ENCODE results near the gene HECW1.
A peak's percentile ranks its signal among the peaks of the same experiment; 100 is the strongest.

HECW1 gene

DNA sequence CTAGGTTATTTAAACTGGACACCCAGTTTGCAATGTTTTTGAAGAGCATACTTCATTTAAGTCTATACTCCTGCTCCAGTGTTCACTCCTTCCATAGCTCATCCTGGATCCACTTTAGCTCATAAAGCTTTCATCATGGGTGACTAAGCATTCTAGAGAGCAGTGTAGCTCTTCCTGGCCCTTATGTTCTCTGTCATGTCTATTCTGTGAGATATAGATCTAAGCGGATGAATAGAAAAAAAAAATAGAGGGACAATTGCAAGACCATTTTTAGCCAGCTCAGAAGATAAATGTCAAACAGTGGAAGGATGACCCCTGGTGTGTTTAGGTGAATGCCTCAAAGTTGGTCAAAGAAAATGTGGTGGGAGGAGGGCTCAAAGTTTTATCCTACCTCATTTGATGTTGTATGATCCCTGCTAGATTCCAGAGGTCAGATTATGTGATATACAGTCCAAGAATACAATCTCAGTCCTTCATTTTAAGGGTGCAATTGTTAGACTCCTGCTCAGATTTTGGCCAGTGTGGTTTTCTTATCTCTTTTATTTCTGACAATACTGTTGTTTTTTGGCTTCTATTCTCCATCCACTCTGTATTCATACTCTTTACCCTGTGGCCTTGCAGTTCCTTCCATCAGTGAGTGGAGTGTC is 7.5 kb upstream of the HECW1 start:
- TF ChIP-seq, protein P1, sequence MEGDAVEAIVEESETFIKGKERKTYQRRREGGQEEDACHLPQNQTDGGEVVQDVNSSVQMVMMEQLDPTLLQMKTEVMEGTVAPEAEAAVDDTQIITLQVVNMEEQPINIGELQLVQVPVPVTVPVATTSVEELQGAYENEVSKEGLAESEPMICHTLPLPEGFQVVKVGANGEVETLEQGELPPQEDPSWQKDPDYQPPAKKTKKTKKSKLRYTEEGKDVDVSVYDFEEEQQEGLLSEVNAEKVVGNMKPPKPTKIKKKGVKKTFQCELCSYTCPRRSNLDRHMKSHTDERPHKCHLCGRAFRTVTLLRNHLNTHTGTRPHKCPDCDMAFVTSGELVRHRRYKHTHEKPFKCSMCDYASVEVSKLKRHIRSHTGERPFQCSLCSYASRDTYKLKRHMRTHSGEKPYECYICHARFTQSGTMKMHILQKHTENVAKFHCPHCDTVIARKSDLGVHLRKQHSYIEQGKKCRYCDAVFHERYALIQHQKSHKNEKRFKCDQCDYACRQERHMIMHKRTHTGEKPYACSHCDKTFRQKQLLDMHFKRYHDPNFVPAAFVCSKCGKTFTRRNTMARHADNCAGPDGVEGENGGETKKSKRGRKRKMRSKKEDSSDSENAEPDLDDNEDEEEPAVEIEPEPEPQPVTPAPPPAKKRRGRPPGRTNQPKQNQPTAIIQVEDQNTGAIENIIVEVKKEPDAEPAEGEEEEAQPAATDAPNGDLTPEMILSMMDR (IDR thresholded peaks at IDR 0.05), result no peak

DNA sequence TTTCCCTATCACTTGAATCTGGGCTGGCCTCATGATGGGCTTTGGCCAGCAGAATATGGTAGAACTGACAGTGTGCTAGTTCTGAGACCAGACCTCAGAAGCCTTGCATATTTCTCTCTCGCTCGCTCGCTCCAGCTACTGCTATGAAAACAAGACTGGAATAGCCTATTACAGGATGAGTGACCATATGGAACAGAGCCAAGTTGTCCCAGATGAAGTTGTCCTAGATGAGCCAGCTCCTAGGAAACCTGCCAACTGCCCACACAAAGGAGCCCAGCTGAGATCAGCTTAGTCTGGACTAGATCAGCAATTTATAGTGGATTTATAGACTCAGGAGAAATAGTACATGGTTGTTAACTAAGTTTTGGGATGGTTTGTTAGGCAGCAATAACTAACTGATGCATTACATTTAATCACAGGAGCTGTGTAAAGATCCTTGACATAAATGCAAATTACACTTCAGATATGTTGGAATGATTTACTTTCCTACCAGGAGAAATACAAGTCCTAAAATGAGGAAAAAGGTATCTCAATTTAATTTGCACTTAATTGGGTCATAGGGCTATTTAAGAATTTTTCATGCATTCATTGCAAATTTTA is 6.8 kb upstream of the HECW1 start:
- TF ChIP-seq, protein P1 (IDR thresholded peaks at IDR 0.05), result no peak

- TF ChIP-seq, protein P1 (IDR thresholded peaks at IDR 0.05), result peak; percentile 95
These were observed 4.0 kb upstream of the HECW1 start for GRCh38 chr7:43108255-43109011.

DNA sequence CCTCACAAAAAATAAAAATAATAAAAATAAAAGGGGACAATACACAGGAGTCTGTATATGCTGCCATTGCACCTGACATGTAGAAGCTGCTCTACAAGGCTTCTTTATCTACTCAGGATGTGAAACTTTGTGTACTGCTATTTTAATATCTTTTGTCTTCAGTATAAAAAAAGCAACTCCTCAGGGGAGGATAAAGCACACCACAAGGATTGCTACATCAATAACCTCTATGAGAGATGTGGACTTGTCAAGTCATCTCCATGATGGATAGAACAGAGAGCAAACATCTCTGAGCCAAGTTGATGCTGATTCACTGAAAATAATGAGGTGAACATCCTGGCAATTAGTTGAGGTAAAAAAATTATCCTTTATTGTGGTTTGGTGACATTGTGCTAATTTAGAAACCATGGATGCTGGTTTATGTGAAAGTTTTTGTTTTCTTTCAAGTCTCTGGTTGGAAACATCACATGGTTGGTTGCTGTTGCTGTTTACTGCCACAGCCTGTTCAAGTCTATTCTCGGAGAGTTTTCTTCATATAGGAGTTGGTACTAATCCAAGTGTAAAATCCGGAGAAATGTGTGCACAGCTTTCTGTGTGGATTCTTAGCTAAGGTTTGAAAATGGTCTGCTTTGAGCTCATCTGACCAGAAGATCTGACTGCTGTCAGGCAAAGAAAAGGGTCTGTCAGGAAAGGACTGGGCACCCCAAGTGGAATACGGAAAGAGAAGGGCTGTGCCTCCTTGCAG is 1.5 kb upstream of the HECW1 start:
- TF ChIP-seq, protein P1 (IDR thresholded peaks at IDR 0.05), result no peak

DNA sequence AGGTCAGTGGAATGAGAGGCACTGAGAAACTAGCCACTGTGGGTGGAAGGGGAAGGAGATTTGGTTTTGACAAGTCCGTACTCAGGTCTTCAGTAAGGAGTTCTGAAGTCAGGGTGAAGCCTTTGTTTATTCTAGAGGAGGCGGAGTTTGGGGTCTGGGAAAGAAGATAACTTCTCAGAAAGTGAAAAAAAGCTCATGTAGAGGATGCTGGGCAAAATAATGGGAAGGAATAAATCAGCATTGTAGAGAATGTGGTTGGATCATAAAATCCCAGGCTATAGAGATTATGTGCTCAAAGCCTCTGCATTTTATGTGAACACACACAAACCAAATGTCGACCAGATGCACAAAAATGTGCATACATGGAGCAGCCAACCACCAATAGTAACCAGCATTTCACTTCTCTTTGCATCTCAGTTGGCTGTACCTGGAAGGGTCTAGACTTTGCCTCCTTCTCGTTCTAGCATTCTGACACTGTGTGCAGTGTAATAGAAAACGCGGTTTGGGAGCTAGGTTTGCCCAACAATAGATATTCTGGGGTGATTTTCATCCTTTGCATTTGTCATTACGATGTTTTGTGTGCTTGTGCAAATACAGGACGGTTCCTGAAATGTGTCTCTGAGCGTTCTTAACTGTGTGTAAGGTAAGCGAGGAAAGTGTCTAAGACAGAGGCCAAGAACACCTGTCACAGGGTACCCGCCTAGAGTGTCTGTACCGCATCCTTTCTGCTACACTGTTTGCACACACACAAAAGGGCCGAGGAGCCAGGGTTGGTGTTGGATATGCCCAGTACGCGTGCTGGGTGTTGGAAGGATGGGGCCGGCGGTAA is 603 bp upstream of the HECW1 start:
- TF ChIP-seq, protein P1 (IDR thresholded peaks at IDR 0.05), result no peak

- TF ChIP-seq, protein P1 (IDR thresholded peaks at IDR 0.05), result no peak
These were observed 634 bp downstream of the HECW1 start for GRCh38 chr7:43112941-43113621.

All from LNCAP (cell line).